A549 treated with CpdA at 1 μM for 4 hours (cell line): Measurements from ENCODE around the gene SLC52A1. TPM values are rescaled to one million over a fixed set of nuclear protein-coding genes. Genes with fewer than 3 reads are reported as not detected.

Experiments
- total RNA-seq: library from RNA; stranded (reverse); fragments of 200-300 nt; extraction: Qiagen RNA extraction; gene quantifications from 5 replicates; pipeline ENCODE4 v1.2.3, GENCODE V29; 2022; ENCODE audit warnings: low read depth

The SLC52A1 gene
- 0.34 to 1.0 TPM (median 0.72 TPM) in 5 replicates for total RNA-seq

DNA sequence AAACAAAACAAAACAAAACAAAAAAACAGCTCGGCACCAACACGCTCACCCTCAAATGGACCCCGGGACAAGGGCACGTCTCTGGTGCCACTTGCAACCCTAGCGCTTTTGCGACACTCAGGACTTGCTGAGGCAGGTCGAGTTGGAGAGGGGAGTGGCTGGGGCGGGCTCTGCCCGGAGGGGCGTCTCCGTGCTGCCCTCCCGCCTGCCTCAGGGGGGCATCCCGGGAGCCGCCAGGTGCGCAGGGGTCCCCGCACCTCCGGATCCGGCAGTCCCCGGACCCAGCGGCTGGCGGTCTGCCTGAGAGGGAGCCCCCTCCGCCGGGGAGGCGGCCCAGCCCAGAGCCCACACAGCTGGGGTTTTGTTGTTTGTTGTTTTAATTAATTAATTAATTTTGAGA is at the start of gene SLC52A1:
SLC52A1 (minus strand) TSS at position 112 of the 400 bp plus-strand sequence. CDS start 820 bp downstream, outside the sequence.

DNA sequence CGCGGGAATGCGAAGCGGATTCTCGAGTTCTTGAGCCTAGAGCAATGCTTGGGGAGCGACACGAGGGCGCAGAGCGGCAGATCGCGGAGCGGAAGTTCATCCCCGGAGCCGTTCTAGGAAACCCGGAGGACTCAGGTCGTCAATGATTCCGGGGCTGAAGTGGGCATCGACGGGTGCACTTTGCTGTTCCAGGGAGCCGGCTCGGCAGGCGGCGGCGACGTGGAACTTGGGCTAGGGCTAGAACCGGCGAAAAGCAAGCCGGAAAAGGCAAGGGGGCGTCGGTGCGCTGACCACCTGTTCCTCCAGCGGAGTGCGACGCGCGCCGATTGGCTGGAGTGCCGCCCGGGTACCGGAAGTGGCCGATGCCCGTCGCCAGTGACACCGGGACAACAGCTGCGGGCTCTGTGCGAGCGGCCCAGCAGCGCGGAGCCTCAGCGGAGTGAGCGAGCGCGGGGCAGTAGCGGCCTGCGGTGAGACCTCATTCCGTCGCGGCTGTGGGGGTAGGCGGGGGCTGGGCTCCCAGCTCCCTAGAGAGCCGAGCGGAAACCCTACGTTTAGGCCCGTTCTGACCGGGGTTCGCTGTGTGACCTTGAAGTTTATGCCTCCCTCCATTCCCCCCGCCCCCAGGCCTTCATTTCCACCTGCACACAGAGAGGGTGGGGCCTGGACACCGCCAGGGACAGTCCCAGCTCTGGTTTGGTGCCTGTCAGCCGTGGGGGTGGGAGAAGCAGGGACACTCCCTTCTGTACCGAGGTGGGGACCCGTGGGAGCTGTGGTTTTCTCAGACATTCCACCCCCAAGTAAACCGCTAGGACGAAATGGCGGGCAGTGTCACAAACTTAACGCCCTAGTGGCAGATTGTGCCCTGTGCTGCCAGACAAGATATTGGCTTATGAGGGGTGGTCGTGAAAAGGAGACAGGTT is 43.1 kb upstream of the SLC52A1 start, which contains the start of gene ZFP3:
ZFP3 (plus strand) TSS at position 362 of the 923 bp plus-strand sequence. CDS start 13,038 bp downstream, outside the sequence.

DNA sequence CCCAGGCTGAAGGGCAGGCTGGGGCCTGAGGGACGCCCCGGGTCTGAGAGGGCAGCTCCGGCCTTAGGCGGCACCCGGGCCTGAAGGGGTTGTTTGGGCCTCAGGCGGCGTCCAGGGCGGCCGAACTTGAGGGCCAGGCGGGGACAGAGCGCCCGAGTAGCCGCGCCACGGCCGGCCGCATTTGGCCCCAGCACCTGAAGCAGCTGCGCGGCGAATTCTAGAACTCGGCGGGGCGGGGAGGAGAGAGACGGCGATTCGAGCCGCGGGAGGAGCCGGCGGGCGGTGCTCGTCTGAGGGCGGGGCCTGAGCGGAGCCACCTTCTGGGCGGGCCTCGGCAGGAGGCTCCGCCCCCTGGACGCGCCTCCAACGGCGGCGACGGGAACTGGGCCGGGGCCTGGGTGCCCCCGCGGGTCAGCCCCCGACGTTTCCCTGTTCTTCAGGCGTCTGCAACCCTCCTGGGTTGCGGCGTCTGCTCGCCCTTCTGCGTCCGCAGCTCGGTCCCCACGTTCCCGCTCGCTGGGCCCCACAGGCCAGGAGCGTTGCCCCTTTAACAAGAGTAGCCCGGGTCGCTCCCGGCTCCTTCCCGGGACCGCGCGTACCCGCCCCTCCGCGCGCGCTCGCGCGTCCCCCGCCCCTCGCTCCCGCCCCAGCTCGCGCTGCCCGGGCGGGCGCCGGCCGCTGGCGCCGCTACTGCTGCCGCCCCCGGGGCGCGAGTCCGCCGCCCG is 37.8 kb downstream of the SLC52A1 start, which contains the start of the genes INCA1 and KIF1C:
INCA1 (minus strand) TSS at position 221 of the 725 bp plus-strand sequence. CDS start 3,085 bp downstream, outside the sequence.
KIF1C (plus strand) TSS at position 649 of the 725 bp plus-strand sequence. CDS start 2,297 bp downstream, outside the sequence.

DNA sequence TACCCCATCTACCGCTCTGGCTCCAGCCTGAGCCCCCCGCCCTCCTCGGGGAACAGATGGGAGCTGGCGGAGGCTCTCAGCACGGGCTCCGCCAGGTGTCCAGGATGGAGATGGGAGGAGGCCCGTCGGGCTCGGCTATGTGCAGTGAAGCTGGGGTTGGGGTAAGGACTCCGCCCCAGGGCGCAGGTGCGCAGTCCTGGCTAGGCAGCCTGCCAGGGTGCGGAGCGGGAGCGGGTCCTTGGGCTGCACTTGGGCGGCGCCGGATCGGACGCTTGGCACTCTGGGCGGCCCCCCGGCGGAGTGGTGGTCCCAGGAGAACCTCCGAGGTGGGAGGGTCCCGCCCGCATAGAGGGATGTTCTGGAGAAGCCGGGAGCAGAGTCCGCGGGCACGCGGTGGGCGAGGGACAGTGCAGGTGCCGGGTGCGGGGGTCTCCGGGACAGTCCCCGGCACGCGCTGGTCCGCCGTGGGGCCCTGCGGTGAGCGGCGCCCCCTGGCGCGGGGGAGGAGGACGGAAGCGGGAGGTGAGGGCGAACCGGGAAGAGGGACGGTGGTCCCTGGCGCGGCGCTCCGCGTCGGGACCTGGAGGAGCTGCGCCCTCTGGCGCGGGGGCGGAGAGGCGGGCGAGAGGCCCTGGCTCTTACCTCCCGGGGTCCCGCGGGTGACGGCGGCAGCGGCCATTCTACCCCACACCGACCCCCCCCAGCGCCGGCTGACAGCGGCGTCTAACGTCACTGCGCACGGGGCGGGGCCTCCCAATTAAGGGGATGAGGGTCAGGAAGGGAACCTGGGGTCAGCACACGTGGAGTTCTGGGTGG is 48.1 kb downstream of the SLC52A1 start, which contains the start of gene CAMTA2:
CAMTA2 (minus strand) TSS at position 725 of the 816 bp plus-strand sequence. CDS start 1,453 bp downstream, outside the sequence.

Other genes starting within 250 kb of the SLC52A1 start
- gene VMO1, start 249.1 kb downstream of the SLC52A1 start, total RNA-seq, result 0.79 to 2.0 TPM (median 1.4 TPM) in 5 replicates
- not detected in 5 replicates for gene GLTPD2, start 246.5 kb downstream of the SLC52A1 start, total RNA-seq
- gene PSMB6, start 239.3 kb downstream of the SLC52A1 start, total RNA-seq, result 459 to 524 TPM (median 508 TPM) in 5 replicates
- 18.8 to 28.4 TPM (median 23.5 TPM) in 5 replicates for gene PLD2, start 228.3 kb downstream of the SLC52A1 start, total RNA-seq
- 51.5 to 62.4 TPM (median 57.5 TPM) in 5 replicates for gene MINK1, start 202.1 kb downstream of the SLC52A1 start, total RNA-seq
- gene C17orf107, start 135.9 kb downstream of the SLC52A1 start, total RNA-seq, result 0.22 to 0.38 TPM (median 0.31 TPM) in 5 replicates
- 0.06 to 0.17 TPM (median 0.13 TPM) in 4 of 5 replicates, not detected in the other for gene CHRNE, start 132.3 kb downstream of the SLC52A1 start, total RNA-seq
- 0.03 TPM in 1 of 5 replicates, not detected in the others for gene GP1BA, start 103.1 kb downstream of the SLC52A1 start, total RNA-seq
- 54.1 to 83.4 TPM (median 76.5 TPM) in 5 replicates for gene SLC25A11, start 95.4 kb downstream of the SLC52A1 start, total RNA-seq
- gene RNF167, start 95.2 kb downstream of the SLC52A1 start, total RNA-seq, result 96.0 to 144 TPM (median 124 TPM) in 5 replicates
- 2,321 to 2,833 TPM (median 2,776 TPM) in 5 replicates for gene PFN1, start 86.9 kb downstream of the SLC52A1 start, total RNA-seq
- gene ENO3, start 84.3 kb downstream of the SLC52A1 start, total RNA-seq, result 48.2 to 65.0 TPM (median 54.7 TPM) in 5 replicates
- gene SPAG7, start 67.6 kb downstream of the SLC52A1 start, total RNA-seq, result 75.7 to 100 TPM (median 76.7 TPM) in 5 replicates
- gene CAMTA2, start 47.8 kb downstream of the SLC52A1 start, total RNA-seq, result 30.5 to 43.3 TPM (median 32.4 TPM) in 5 replicates
- 1.0 to 1.6 TPM (median 1.3 TPM) in 5 replicates for gene INCA1, start 37.9 kb downstream of the SLC52A1 start, total RNA-seq
- gene KIF1C, start 37.5 kb downstream of the SLC52A1 start, total RNA-seq, result 101 to 112 TPM (median 103 TPM) in 5 replicates
- gene ZFP3, start 43.0 kb upstream of the SLC52A1 start, total RNA-seq, result 0.68 to 1.2 TPM (median 0.89 TPM) in 5 replicates
- gene ZNF232, start 76.5 kb upstream of the SLC52A1 start, total RNA-seq, result 4.1 to 4.7 TPM (median 4.6 TPM) in 5 replicates
- gene USP6, start 80.6 kb upstream of the SLC52A1 start, total RNA-seq, result 0.01 to 0.05 TPM (median 0.03 TPM) in 4 of 5 replicates, not detected in the other
- gene ZNF594, start 156.4 kb upstream of the SLC52A1 start, total RNA-seq, result 1.2 to 2.2 TPM (median 1.5 TPM) in 5 replicates
- not detected in 5 replicates for gene SCIMP, start 199.4 kb upstream of the SLC52A1 start, total RNA-seq
- gene RABEP1, start 246.9 kb upstream of the SLC52A1 start, total RNA-seq, result 38.6 to 45.7 TPM (median 43.3 TPM) in 5 replicates